ENCODE data around the gene HBP1. TPM values are rescaled to one million over a fixed set of nuclear protein-coding genes. Genes with fewer than 3 reads are reported as not detected.

Gene HBP1
- total RNA-seq, 1 donor from 2014 or later = 53.0 TPM

- no peaks in the 10 kb centered on the region for H3K27me3 Mint-ChIP-seq
- H3K4me3 Mint-ChIP-seq (ENCODE audit: low read depth) = no peak overlapping the region
- H3K27ac Mint-ChIP-seq = no peak overlapping the region
- no peaks in the 10 kb centered on the region for H3K4me1 Mint-ChIP-seq (ENCODE audit: low read depth)
- TF ChIP-seq, protein P1, sequence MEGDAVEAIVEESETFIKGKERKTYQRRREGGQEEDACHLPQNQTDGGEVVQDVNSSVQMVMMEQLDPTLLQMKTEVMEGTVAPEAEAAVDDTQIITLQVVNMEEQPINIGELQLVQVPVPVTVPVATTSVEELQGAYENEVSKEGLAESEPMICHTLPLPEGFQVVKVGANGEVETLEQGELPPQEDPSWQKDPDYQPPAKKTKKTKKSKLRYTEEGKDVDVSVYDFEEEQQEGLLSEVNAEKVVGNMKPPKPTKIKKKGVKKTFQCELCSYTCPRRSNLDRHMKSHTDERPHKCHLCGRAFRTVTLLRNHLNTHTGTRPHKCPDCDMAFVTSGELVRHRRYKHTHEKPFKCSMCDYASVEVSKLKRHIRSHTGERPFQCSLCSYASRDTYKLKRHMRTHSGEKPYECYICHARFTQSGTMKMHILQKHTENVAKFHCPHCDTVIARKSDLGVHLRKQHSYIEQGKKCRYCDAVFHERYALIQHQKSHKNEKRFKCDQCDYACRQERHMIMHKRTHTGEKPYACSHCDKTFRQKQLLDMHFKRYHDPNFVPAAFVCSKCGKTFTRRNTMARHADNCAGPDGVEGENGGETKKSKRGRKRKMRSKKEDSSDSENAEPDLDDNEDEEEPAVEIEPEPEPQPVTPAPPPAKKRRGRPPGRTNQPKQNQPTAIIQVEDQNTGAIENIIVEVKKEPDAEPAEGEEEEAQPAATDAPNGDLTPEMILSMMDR (IDR thresholded peaks at IDR 0.05; ENCODE audit: unreplicated experiment) = no peak
- no peak for DNase-seq (ENCODE audit: low spot score, unreplicated experiment)
- H3K9me3 Mint-ChIP-seq (ENCODE audit: low read depth) = peaks cover 2% of the 10 kb centered on the region
- H3K36me3 Mint-ChIP-seq (ENCODE audit: insufficient read depth) = peaks cover 8% of the 10 kb centered on the region
Observed at GRCh38 chr7:107251963-107252362, 83.2 kb downstream of the HBP1 start.

Other genes with a start within 250 kb of the HBP1 start
- 19.2 and 20.3 TPM in 2 replicates for gene PRKAR2B, start 124.3 kb upstream of the HBP1 start, total RNA-seq